Common myeloid progenitor, CD34-positive (primary cell): ENCODE measurements around the gene NCF4.
A peak's percentile ranks its signal among the peaks of the same experiment; 100 is the strongest.

Experiments
- CTCF ChIA-PET: fragments of 350-600 bp; sonication (Branson Sonifier 250); formaldehyde crosslinking; loops from one replicate; lab custom pipeline; 2021; ENCODE audit warnings: antibody characterized with exemption; lab: Charles Lee
- POLR2A ChIA-PET: fragments of 350-600 bp; sonication (Branson Sonifier 250); formaldehyde crosslinking; loops from one replicate; lab custom pipeline; 2021; ENCODE audit warnings: antibody characterized with exemption; lab: Charles Lee
- DNase-seq, 3 donors: peaks; one replicate each; pipeline versions ENCODE4 v3.0.0 to v3.0.0-alpha.2; 2013
- H3K27ac ChIP-seq, 2 experiments: 1 replicate in 1 of 2; 2 replicates in 1 of 2; pipeline ENCODE4 v1.7.0; 2013; ENCODE audit warnings: inconsistent platforms in 2 of 2, low read length in 2 of 2, mild to moderate bottlenecking in 2 of 2, low read depth in 1 of 2, moderate library complexity in 1 of 2; ENCODE audit not compliant: severe bottlenecking in 2 of 2, insufficient read depth in 1 of 2, poor library complexity in 1 of 2
- H3K27me3 ChIP-seq, 5 experiments: replicated peaks in 2 of 5; 1 replicate in 3 of 5; 2 replicates in 2 of 5; pipeline versions ENCODE4 v1.6.1 to v1.7.0; 2013; ENCODE audit warnings: low read length in 4 of 5, mild to moderate bottlenecking in 2 of 5, moderate library complexity in 2 of 5, inconsistent platforms in 1 of 5; ENCODE audit not compliant: insufficient read depth in 5 of 5, control insufficient read depth in 4 of 5
- H3K36me3 ChIP-seq, 4 experiments: 1 replicate in 2 of 4; 2 replicates in 2 of 4; pipeline versions ENCODE4 v1.6.1 to v1.7.0; 2013; ENCODE audit warnings: low read length in 3 of 4, control low read depth in 1 of 4, mild to moderate bottlenecking in 1 of 4; ENCODE audit not compliant: control insufficient read depth in 4 of 4, insufficient read depth in 4 of 4
- H3K4me1 ChIP-seq, 4 experiments: 1 replicate in 3 of 4; 2 replicates in 1 of 4; pipeline versions ENCODE4 v1.6.1 to v1.7.1; 2013; ENCODE audit warnings: low read length in 3 of 4, mild to moderate bottlenecking in 3 of 4, control low read depth in 1 of 4, inconsistent platforms in 1 of 4, moderate library complexity in 1 of 4; ENCODE audit not compliant: control insufficient read depth in 4 of 4, insufficient read depth in 4 of 4; ENCODE audit errors: control extremely low read depth in 1 of 4
- H3K4me3 ChIP-seq, 7 experiments: 1 replicate in 4 of 7; 2 replicates in 3 of 7; pipeline versions ENCODE4 v1.5.1 to v1.7.0; 2013; ENCODE audit warnings: mild to moderate bottlenecking in 7 of 7, low read length in 6 of 7, moderate library complexity in 6 of 7, inconsistent platforms in 2 of 7, low read depth in 2 of 7, control low read depth in 1 of 7; ENCODE audit not compliant: insufficient read depth in 4 of 7, control insufficient read depth in 1 of 7; ENCODE audit errors: extremely low read depth in 1 of 7
- H3K9me3 ChIP-seq, 5 experiments: 1 replicate in 4 of 5; 2 replicates in 1 of 5; pipeline versions ENCODE4 v1.6.1 to v1.7.1; 2013; ENCODE audit warnings: low read length in 4 of 5, mild to moderate bottlenecking in 2 of 5, inconsistent platforms in 1 of 5, low read depth in 1 of 5, moderate library complexity in 1 of 5; ENCODE audit not compliant: control insufficient read depth in 4 of 5, insufficient read depth in 2 of 5; ENCODE audit errors: control extremely low read depth in 1 of 5
- WGBS: methylation state at CpG from one replicate; pipeline ENCODE4 v1.1.5; 2013; ENCODE audit not compliant: insufficient coverage; 5-methylcytosine and 5-hydroxymethylcytosine counted together

Gene NCF4

DNA sequence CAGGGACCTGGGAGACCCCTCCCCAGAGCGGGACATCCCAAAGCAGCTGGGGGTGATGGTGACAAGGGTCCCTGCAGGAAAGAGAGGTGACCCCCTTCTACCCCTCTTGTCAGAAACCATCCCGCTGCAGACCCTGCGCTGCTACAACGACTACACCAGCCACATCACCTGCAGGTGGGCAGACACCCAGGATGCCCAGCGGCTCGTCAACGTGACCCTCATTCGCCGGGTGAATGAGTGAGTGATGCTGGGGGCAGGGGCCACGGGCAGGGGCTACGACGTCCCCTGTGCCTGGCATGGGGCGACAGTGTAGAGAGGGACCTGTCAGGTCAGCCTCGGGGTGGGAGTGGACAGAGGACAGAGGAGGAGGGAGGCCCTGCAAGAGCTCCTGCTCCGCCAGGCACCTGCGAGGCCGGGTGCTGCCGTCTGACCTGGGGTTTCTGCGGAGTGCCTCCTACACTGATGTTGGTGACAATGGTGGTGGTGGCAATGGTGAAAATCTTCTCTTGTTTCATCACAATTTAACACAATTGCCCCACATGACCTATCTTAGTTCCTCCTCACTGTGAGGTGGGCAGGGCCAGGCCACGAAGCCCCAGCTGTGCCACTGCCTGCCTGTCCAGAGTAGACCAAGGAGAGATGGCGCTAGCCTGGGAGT lies 62.5 kb downstream of the NCF4 start:
- no peak for DNase-seq
- Histone ChIP-seq H3K4me1 (peaks cover 0 to 41% (median 18%) of the 10 kb centered on the region in 4 experiments), H3K27me3 (no peaks in the 10 kb centered on the region), H3K36me3 (peaks cover 0 to 67% (median 43%) of the 10 kb centered on the region in 4 experiments), H3K9me3 (peaks cover 0 to 4% (median 0%) of the 10 kb centered on the region in 5 experiments), H3K27ac (peak overlapping the region in 1 of 2 experiments; percentile 18), H3K4me3 (no peak overlapping the region)
- ChIA-PET CTCF (interaction anchor here (0.6 kb wide), 1 partner anchor 16 kb away, joined by 3 read pairs; no protein-coding TSS in a partner anchor), POLR2A (no interaction called here)
- WGBS: 98% methylated on average over 9 of the region's 21 CpGs

DNA sequence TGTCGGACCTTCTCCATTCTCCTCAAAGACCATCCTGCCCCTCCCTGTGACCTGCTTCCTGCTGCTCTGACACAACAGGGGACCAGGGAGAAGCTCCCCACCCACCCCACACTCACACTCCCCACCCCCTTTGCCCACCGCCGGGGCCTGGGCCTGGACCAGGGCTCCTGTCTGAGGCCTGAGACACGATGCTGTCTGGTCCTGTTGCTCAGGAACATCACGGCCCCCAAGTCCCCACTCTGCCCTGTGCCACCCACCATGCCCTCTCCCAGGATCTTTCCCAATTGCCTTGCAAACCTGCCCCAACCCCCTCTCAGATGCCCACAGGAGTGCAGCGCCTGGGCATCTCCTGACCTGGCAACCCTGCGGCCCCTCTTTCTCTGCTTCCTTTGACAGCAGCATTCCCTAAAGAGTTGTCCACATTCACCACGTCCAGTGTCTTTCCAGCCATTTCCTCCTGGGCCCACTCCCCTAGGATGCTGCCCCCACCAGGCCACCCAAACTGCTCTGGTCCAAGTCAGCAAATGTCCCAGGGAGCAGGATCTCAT lies 63.4 kb downstream of the NCF4 start:
- no peak for DNase-seq
- Histone ChIP-seq H3K27ac (no peak overlapping the region), H3K27me3 (no peaks in the 10 kb centered on the region), H3K9me3 (no peaks in the 10 kb centered on the region), H3K4me1 (peaks cover 0 to 41% (median 18%) of the 10 kb centered on the region in 4 experiments), H3K4me3 (no peak overlapping the region), H3K36me3 (peaks cover 0 to 69% (median 45%) of the 10 kb centered on the region in 4 experiments)
- 99% methylated on average over 8 of the region's 8 CpGs for WGBS
- POLR2A ChIA-PET: no interaction called here
- CTCF ChIA-PET: interaction anchor here (0.6 kb wide), 1 partner anchor 17 kb away, joined by 3 read pairs; no protein-coding TSS in a partner anchor

DNA sequence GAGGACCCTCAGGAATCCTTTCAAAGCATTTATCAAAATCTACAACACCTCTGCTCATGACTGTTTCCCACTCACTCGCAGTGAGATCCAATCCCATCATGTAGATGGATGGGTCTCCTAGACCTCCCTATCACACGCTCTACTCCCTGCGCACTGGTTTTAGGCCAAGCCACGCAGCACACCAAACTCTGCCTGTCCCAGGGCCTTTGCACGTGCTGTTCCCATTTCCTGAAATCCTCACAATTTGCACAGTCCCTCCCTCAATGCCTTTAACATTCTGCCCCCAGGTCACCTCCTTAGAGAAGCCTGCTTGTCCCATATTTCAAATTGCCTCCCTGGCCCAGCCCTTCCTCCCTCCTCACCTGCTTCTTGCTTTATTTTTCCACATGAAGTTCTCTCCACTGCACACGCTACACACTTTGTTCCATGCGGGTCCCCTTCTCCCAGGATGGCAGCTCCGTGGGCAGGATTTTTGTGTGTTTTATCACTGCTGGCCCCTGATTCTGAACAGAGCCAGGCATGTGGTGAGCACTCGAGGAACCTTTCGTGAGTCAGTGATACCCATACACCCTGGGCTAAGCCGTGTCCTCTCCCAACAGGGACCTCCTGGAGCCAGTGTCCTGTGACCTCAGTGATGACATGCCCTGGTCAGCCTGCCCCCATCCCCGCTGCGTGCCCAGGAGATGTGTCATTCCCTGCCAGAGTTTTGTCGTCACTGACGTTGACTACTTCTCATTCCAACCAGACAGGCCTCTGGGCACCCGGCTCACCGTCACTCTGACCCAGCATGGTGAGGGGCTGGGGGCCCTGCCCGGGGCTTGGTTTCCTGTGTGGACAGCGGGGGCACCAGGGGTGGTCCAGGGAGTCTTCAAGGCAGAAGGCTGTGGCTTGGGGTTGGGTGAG lies 64.8 kb downstream of the NCF4 start:
- Histone ChIP-seq H3K9me3 (no peaks in the 10 kb centered on the region), H3K36me3 (peaks cover 0 to 78% (median 47%) of the 10 kb centered on the region in 4 experiments), H3K27me3 (no peaks in the 10 kb centered on the region), H3K4me3 (no peak overlapping the region), H3K4me1 (peaks cover 0 to 37% (median 18%) of the 10 kb centered on the region in 4 experiments), H3K27ac (no peak overlapping the region)
- WGBS: 96% methylated on average over 13 of the region's 19 CpGs
- DNase-seq: no peak
- CTCF ChIA-PET: no interaction called here
- POLR2A ChIA-PET: no interaction called here

DNA sequence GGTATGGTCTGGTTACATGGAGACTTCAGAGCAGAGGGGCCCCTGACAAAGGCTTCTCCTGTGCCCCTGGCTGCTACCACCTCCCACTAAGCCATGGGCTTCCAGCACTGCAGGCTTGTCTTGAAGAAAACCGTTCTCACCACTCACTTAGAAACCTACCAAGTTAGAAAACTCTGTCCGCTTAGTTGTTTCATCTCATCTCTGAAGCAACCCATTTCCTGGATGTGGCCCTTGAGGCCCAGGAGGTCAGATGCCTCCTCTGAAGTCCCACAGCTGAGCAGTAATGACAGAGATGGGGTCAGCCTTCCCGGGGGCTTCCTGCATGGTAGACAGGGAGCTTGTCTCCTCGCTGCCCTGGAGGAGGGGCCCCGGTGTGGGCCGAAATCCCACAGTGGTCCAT lies 65.5 kb downstream of the NCF4 start:
- Histone ChIP-seq H3K36me3 (peaks cover 0 to 83% (median 50%) of the 10 kb centered on the region in 4 experiments), H3K4me3 (no peak overlapping the region), H3K27ac (no peak overlapping the region), H3K9me3 (no peaks in the 10 kb centered on the region), H3K27me3 (no peaks in the 10 kb centered on the region), H3K4me1 (peaks cover 0 to 30% (median 12%) of the 10 kb centered on the region in 4 experiments)
- ChIA-PET CTCF (no interaction called here), POLR2A (no interaction called here)
- DNase-seq: no peak
- WGBS: 100% methylated on average over 3 of the region's 6 CpGs

DNA sequence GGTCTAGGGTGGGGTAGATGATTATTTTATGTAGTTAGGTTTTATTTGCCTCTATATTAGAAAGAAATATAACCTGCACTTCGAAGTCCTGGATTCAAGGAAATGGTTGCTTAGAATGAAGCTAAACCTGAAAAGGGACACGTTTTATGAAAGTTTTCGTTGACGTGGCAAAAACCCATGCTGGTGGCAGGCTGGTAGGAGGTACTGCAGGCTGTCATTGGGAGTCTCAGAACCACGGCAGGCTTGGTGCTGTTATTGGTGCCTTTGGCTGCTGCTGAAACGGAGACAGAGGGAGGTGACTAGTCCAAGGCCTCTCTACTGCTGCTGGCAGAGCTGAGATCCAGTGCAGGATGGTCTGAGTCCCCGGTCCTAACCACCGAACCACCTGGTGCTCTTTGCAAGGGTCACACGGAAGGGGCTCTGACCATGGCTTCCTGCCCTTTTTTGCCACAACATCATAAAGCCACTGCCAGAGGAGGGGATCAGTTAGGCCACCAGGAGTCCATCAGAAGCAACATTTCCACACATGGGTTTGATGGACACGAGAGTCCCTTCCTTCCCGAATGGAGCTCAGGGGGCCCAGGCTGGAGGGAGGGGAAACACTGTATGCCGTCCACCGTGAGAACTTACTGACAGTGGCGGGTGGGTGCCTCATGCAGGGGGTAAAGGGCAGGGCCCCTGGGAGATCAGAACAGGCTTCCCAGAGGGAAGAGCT lies 66.1 kb downstream of the NCF4 start:
- Histone ChIP-seq H3K27me3 (no peaks in the 10 kb centered on the region), H3K9me3 (no peaks in the 10 kb centered on the region), H3K36me3 (peaks cover 0 to 83% (median 52%) of the 10 kb centered on the region in 4 experiments), H3K4me1 (peaks cover 0 to 24% (median 6%) of the 10 kb centered on the region in 4 experiments), H3K27ac (no peak overlapping the region), H3K4me3 (no peak overlapping the region)
- 96% methylated on average over 13 of the region's 14 CpGs for WGBS
- DNase-seq: no peak
- ChIA-PET CTCF (interaction anchor here (0.7 kb wide), 1 partner anchor 48 kb away, joined by 3 read pairs; no protein-coding TSS in a partner anchor), POLR2A (no interaction called here)
